Stimulated activated CD8-positive, alpha-beta memory T cell treated with anti-CD3 and anti-CD28 coated beads, Interleukin-12 subunit alpha, Interleukin-12 subunit beta, amount 100 ng/mL, for 1 hour (primary cell): ENCODE results near the gene APPBP2.
"Not testable (repeated sequence)": the region's sequence is repeated elsewhere in the genome, so short reads cannot be mapped to it uniquely, and the experiment has no call there.

ENCODE experiments used
- DNase-seq: peaks from one replicate; pipeline ENCODE4 v3.0.0-alpha.2; 2020; ENCODE audit warnings: low read depth

The APPBP2 gene

GRCh38 chr17:60525685-60526514, at the start of gene APPBP2:
Gene APPBP2, minus strand, starts transcription at chr17:60526242. Its CDS starts 311 bp downstream, at chr17:60525931.
- peak; percentile 53 for DNase-seq

- no peak for DNase-seq
Measured at GRCh38 chr17:60573236-60574051, 47.4 kb upstream of the APPBP2 start.

DNA sequence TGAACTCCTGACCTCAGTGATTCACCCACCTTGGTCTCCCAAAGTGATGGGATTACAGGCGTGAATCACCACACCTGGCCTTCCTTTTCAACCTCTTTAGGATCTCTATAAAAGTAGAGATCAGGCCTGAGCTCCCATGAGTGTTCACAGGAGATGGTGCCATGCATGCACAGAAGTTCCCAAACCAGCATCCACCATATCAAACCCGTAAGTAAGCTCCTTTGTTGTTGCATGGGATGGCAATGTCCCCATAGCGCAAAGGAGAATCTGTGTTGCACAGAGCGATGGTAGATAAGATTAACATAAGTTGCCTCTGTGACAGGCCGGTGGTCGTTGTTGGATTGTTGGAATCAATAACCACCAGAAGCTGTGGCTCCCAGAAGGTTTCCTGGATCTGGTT, 39.2 kb upstream of the APPBP2 start:
- no peak for DNase-seq

DNA sequence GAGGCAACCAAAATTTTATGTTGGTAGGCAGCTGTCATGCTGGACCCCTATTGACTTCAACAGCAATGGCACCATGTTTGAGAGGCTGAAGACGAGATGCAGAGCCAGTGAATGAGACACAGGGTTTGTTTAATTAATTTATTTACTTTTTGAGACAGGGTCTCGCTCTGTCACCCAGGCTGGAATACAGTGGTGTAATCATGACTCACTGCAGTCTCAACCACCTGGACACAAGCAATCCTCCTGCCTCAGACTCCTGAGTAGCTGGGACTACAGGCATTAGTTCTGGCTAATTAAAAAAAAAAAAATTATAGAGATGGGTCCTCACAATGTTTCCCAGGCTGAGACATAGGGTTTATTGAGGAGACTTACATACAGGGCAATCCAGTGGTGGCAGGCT, 37.7 kb upstream of the APPBP2 start:
- no peak for DNase-seq

- DNase-seq, result no peak
Measured at GRCh38 chr17:60562421-60562820, 36.4 kb upstream of the APPBP2 start.

- no peak for DNase-seq
Measured at GRCh38 chr17:60560860-60561257, 34.8 kb upstream of the APPBP2 start.

- no peak for DNase-seq
Measured at GRCh38 chr17:60559995-60560859, 34.2 kb upstream of the APPBP2 start.

- DNase-seq, result no peak
Measured at GRCh38 chr17:60559659-60559994, 33.6 kb upstream of the APPBP2 start.

GRCh38 chr17:60557805-60558204, 31.8 kb upstream of the APPBP2 start:
- no peak for DNase-seq

- DNase-seq, result no peak
Measured at GRCh38 chr17:60555786-60556185, 29.7 kb upstream of the APPBP2 start.

- DNase-seq, result no peak
Measured at GRCh38 chr17:60554377-60554788, 28.3 kb upstream of the APPBP2 start.

DNA sequence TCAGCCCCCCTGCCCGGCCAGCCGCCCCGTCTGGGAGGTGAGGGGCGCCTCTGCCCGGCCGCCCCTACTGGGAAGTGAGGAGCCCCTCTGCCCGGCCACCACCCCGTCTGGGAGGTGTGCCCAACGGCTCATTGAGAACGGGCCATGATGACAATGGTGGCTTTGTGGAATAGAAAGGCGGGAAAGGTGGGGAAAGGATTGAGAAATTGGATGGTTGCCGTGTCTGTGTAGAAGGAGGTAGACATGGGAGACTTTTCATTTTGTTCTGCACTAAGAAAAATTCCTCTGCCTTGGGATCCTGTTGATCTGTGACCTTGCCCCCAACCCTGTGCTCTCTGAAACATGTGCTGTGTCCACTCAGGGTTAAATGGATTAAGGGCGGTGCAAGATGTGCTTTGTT, 26.2 kb upstream of the APPBP2 start:
- not testable (repeated sequence) for DNase-seq

GRCh38 chr17:60548990-60549389, 22.9 kb upstream of the APPBP2 start:
- DNase-seq, result no peak

DNA sequence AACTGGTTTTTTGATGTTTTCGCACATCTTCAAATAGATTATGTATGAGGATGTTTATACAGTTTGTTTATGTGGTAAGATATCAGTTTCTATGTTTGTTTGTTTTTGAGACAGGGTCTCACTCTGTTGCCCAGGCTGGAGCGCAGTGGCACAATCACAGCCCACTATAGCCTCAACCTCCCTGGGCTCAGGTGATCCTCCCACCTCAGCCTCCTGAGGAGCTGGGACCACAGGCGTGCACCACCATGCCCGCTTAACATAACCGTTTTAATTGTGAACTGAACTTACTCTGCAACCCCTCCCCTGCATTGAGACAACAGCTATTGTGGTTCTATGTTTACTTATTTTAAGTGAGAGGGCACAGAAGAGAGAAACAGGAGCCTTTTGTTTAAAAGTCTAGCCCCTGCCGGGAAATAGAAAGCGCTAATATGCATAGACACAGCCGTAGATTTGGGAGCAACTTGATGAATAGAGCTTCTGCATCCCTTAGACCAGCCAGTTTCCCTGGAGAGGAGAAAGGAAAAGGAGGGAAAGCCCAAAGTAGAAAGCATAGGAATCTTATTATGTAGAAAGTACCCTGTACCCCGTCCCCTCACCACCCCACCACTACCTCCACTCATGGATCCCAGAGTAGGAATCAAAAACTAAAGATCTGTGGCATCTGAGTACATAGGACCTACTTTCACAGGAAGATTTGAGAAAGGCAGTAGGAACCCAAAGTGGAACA, 19.6 kb upstream of the APPBP2 start:
- no peak for DNase-seq

DNA sequence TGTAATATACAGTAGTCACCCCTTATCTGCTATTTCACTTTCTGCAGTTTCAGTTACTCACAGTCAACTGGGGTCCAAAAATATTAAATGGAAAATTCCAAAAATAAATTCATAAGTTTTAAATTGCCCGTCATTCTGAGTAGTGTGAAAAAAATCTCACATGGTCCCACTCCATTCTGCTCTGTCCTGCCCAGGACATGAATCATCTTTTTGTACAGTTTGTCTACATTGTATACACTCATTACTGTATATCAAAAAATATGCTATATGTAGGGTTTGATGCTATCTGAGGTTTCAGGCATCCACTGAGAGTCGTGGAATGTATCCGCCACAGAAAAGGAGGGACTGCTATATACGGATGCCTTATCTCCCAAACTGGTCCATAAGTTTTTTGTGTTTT, 16.0 kb upstream of the APPBP2 start:
- DNase-seq, result no peak

- no peak for DNase-seq
Measured at GRCh38 chr17:60540460-60540859, 14.4 kb upstream of the APPBP2 start.

GRCh38 chr17:60539807-60540206, 13.8 kb upstream of the APPBP2 start:
- no peak for DNase-seq

- DNase-seq, result no peak
Measured at GRCh38 chr17:60538726-60539125, 12.7 kb upstream of the APPBP2 start.

DNA sequence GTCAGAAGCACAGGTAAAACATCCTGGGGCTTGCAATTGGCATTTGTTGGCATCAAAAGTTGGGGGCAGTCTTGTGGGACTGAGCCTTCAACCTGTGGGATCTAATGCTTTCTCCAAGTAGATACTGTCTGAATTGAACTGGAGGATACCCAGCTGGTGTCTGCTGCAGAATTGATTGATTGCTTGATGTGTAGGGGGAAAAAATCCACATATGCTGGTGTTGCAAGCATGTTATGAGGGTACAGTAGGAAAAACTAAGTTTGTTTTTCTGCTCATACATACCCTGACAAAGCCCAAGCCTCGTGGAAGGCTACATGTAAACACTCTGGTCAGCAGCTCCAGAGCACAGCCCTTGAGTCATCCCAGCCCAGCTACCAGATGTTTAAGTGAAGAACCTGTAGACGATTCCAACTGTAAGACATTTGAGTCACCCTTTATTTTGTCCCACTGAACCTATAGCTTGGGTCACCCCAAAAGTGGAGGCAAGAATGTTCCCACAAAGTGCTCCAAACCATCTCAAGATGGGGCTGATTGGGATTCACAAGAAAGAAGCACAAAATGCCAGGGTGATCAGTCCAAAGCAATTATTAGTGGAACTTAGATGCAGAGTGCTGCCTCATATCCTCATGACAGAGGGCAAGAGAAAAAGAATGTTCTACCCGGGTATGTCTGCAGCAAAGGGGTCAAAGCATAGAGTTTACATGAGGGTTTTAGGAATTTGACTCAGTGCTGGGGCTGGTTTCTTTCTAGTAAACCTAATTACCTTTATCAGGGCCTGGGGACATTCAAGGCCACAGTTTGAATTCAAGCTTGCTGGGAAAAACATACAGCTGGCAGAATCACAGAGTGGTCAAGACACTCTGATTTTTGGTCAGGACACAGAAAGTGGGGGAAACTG, 9.6 kb upstream of the APPBP2 start:
- no peak for DNase-seq

DNA sequence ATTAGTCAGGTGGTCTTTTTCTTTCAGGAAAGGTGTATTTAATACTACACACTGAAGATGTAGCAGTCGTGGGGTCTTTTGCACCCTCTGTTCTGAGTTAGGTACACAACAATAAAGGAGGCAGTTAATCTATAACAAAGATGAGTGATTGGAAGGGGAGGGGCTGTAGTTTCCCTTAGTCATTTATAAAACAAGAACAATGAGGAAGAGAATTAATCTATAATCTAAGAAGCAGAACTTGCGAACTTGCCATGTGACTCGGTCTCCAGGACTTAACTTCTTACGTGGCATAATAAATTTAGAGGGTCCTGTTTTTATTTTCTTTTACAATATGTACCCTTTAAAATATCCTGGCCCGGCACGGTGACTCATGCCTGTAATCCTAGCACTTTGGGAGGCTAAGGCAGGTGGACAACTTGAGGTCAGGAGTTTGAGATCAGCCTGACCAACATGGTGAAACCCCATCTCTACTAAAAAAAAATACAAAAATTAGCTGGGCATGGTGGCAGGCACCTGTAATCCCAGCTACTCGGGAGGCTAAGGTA, 8.6 kb upstream of the APPBP2 start:
- no peak for DNase-seq
